K562 (cell line): ENCODE data around the gene RPS19BP1. TPM values are rescaled to one million over a fixed set of nuclear protein-coding genes. Genes with fewer than 3 reads are reported as not detected.
A peak's percentile ranks its signal among the peaks of the same experiment; 100 is the strongest.

Experiments used
- CREB3L1 ChIP-seq: fragments of 450-650 bp; IDR thresholded peaks from 2 replicates; pipeline ENCODE4 v1.6.1; 2014; ENCODE audit warnings: low read depth, mild to moderate bottlenecking, moderate library complexity, borderline replicate concordance
- DPF2 ChIP-seq: fragments of 450-650 bp; IDR thresholded peaks from 2 replicates; pipeline ENCODE4 v1.6.1; 2016
- GATA2 ChIP-seq: sonication (generic); formaldehyde crosslinking; IDR thresholded peaks from 2 replicates; pipeline ENCODE4 v1.4.0; 2020; ENCODE audit warnings: mild to moderate bottlenecking, missing genetic modification reagents
- MGA ChIP-seq: fragments of 450-650 bp; IDR thresholded peaks from 2 replicates; pipeline ENCODE4 v1.6.1; 2016; ENCODE audit warnings: mild to moderate bottlenecking, moderate library complexity
- NFYB ChIP-seq: IDR thresholded peaks from 2 replicates; pipeline ENCODE4 v1.6.1; 2011; ENCODE audit warnings: mild to moderate bottlenecking, moderate library complexity; ENCODE audit not compliant: insufficient read length; ENCODE audit errors: extremely low read depth
- PHF20 ChIP-seq: fragments of 450-650 bp; IDR thresholded peaks from 2 replicates; pipeline ENCODE4 v1.6.1; 2018; ENCODE audit not compliant: partially characterized antibody
- PHF8 ChIP-seq: fragments of 200-600 bp; sonication (generic); IDR thresholded peaks from 2 replicates; pipeline ENCODE4 v1.6.1; 2012; ENCODE audit warnings: mixed run types, mild to moderate bottlenecking, inconsistent platforms, low read length, moderate library complexity, borderline replicate concordance
- TCF3 ChIP-seq: sonication (generic); formaldehyde crosslinking; IDR thresholded peaks from 2 replicates; pipeline ENCODE4 v1.4.0; 2020; ENCODE audit warnings: mild to moderate bottlenecking, missing genetic modification reagents
- polyA plus RNA-seq, 8 experiments: library from polyadenylated mRNA; depleted of rRNA in 4 of 8; stranded (reverse) in 5 of 8; unstranded in 3 of 8; fragments of >200 nt; fragmentation: Nextera tagmentation in 2 of 8; fragmentation: Illumina TruSeq in 1 of 8; extraction: Ambion mirVana in 2 of 8; extraction: Trizol in 1 of 8; gene quantifications; 2 replicates each; pipeline versions ENCODE4 v1.2.1 to v1.2.3, GENCODE V29; 2011 to 2014; ENCODE audit warnings: inconsistent platforms in 1 of 8, missing spikeins in 1 of 8
- total RNA-seq, 7 experiments: library from RNA; depleted of rRNA in 6 of 7; stranded (reverse); fragments of >200 nt in 6 of 7; fragmentation: Illumina TruSeq in 2 of 7; extraction: Trizol in 2 of 7; gene quantifications; 2 replicates each; pipeline versions ENCODE4 v1.2.1 to v1.2.3, GENCODE V29; 2011 to 2021; ENCODE audit warnings: low replicate concordance in 1 of 7

Gene RPS19BP1
- total and polyA plus RNA-seq, 9 of the 15 experiments (the other 6 are each of a cell fraction or from before 2014, with no cell fraction given), result 3.0 to 223 (median 84.3) TPM

DNA sequence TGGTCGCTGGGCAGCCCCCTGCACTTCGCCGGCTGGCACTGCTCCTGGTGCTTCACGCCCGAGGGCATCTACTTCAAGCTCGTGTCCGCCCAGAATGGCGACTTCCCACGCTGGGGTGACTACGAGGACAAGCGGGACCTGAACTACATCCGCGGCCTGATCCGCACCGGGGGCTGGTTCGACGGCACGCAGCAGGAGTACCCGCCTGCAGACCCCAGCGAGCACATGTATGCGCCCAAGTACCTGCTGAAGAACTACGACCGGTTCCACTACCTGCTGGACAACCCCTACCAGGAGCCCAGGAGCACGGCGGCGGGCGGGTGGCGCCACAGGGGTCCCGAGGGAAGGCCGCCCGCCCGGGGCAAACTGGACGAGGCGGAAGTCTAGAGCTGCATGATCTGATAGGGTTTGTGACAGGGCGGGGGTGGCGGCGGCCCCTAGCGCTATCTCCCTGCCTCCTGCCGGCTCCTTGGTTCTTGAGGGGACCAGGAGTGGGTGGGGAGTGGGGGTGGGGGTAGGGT is 43.9 kb downstream of the RPS19BP1 start (continued):
- TF ChIP-seq PHF8 (peak; percentile 14; the same call in 1 of the 2 replicates), TCF3 (peak; percentile 46; the same call in 1 of the 2 replicates), GATA2 (CRISPR knock-in tag) (peak; percentile 24; the same call in 1 of the 2 replicates), CREB3L1 (no peak), DPF2 (peak; percentile 39; the same call in 1 of the 2 replicates), NFYB (no peak), MGA (peak; percentile 48), PHF20 (no peak)
